ENCODE data around the gene MAN1A1. TPM values are rescaled to one million over a fixed set of nuclear protein-coding genes. Genes with fewer than 3 reads are reported as not detected.
"Not testable (repeated sequence)": the region's sequence is repeated elsewhere in the genome, so short reads cannot be mapped to it uniquely, and the experiment has no call there.

The MAN1A1 gene
- polyA plus RNA-seq, 1 donor: 23.8 TPM

GRCh38 chr6:119166024-119166784 lies 183.4 kb downstream of the MAN1A1 start:
- no peak for DNase-seq

GRCh38 chr6:119163006-119163405 lies 186.6 kb downstream of the MAN1A1 start:
- no peak for DNase-seq

- no peak for DNase-seq
These were observed 187.3 kb downstream of the MAN1A1 start for GRCh38 chr6:119162134-119162775.

GRCh38 chr6:119161438-119161837 lies 188.1 kb downstream of the MAN1A1 start:
- no peak for DNase-seq

DNA sequence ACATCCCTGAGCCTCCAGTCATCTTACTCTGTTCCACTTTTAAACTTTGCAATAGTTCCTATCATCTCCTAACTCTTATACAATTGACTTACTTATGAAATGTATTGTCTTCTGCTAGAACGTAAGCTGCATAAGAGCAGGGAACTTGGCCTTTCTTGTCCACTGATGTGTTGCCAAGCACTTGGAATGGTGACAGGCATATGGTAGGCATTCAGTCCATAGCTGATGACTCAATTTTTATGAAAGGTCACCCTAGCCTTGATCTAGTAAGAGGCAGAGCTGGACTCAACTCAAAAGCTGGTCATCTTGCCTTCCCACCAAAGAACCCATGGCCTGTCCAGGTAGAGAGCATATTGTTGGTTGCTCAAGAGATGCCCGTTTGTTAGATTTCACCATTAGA lies 188.7 kb downstream of the MAN1A1 start:
- DNase-seq: no peak

DNA sequence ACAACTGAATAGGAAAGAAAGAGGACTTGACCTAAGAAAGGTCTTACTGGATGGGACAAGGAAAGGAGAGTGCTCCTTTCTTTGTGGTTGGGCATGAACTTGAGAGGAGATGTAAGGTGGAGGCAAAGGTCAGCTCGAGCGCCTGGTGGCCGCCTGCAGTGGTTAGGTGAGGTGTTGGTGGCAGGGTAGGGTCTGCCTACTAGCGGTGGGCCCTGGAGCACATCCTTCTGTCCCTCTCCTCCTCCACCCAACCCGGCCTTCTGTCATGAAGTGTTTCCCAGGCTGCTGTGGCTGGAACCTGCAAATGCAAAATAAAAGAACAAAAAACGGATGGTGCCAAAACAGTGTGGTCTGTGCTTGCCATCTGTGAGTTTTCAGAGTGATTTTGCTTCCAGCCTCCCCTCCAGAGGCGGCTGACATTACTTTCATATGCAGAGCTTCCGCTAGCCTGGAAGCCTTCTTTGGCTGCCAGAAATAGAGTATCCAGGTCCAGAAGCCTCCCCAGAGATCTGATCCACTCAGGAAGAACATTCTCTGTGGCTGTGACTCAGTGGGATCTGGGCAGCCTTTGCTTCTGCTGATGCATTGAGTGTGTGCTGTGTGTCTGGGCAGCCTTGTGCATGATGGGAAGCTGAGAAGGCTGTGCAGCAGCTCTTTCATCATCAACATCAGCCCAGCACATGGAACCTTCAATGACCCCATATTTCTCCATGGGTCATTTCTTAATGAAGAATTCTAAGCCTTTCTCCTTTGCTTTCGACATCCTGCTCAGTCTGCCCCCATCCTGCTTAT lies 191.3 kb downstream of the MAN1A1 start:
- DNase-seq: no peak

- DNase-seq: no peak
These were observed 192.1 kb downstream of the MAN1A1 start for GRCh38 chr6:119157506-119157815.

DNA sequence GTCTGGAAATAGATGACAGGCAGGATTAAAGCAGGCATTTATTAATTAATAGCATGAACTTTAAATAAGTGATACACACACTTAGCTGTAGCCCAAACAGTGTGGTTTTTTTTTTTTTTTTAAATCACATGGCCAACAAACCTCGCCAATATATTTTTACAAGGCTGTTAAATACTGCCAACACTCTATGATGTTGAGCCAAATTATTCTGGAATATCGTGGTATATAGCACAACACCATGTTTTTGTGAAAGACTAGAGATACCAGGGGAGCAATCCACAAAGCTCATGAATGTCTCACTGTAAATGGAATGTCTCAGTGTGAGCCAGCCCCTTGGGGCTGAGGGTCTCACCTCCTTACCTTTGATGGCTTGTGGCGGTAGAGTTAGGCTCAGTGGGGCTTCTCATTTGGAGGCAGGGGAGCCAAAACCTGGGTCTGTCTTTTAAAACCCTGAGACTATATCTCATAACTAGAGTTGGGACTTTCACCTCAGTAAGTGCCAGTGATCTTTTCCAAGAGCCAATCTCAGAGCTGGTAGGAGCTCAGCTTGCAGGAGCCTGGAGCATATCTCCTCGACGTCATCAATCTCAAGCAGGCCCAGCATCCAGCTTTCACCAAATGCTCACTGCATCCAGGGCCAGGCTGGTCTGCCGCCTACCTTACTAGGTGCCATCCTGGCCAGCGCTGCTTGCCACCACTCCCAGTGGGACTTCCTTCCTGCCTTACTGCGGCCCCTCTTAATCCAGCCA lies 192.6 kb downstream of the MAN1A1 start:
- no peak for DNase-seq

DNA sequence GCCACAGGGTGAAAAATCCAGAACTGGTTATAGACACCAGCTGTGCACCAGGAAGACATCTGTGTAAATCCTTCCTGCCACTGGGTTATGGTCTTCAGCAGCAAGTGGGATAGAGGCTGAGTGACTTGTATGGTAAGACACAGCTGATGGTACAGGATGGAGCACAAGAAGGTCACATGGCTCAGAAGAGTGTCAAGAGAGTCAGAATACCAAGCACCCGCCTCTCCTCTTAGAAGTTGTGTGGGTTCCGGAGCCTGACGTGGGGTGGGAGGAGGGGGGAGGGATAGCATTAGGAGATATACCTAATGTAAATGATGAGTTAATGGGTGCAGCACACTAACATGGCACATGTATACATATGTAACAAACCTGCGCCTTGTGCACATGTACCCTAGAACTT lies 193.5 kb downstream of the MAN1A1 start:
- DNase-seq: not testable (repeated sequence)

DNA sequence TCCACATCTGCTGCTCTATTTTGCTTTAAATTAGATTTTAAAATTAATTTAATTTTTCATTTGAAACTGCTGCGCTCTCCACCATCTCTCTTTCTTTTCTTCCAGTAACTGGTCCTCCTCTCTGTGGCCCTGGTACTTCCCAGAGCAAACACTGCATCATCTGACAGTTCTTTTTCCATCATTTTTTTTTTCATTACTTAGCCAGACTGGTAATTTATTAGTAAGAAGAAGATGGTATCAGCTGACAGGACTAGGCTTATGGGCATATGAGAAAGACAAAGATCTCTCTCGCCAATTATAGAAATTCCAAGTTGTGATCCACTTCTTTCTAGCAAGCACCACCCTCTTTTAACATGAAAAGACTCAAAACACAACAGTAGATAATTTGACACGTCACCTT lies 197.4 kb downstream of the MAN1A1 start:
- DNase-seq: no peak

DNA sequence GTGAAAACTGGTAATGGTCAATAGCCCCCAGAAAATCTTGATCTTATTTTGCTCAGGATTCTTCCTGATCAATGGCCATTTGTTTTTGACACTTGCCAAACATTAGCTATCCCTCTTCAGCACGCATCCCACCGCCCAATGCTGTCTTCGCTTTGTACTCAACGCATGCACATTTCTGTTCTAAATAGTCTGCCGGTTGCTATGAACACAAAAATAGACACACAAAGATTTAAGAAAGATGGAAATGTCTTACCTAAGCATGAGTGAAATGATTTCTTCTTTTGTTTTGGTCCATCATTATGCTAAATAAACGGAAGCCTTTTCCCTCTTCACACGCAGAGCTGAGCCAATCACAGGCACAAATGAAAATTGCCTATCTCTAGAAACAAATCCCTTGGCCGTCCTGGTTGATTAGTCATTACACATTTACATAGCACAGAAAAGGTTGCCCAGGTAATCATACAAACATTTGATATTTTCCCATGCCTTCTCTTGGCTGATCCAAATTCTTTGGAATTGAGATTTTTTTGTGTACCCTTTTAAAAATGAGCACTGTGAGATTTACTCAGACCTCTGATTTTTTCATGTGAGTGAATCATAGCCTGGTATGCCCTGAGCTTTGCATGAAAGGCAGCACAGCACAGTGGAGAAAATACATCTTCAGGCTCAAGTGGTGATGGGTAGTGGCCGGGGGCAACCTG lies 200.6 kb downstream of the MAN1A1 start:
- DNase-seq: no peak

GRCh38 chr6:119148098-119148824 lies 201.3 kb downstream of the MAN1A1 start:
- DNase-seq: peak; percentile 81

DNA sequence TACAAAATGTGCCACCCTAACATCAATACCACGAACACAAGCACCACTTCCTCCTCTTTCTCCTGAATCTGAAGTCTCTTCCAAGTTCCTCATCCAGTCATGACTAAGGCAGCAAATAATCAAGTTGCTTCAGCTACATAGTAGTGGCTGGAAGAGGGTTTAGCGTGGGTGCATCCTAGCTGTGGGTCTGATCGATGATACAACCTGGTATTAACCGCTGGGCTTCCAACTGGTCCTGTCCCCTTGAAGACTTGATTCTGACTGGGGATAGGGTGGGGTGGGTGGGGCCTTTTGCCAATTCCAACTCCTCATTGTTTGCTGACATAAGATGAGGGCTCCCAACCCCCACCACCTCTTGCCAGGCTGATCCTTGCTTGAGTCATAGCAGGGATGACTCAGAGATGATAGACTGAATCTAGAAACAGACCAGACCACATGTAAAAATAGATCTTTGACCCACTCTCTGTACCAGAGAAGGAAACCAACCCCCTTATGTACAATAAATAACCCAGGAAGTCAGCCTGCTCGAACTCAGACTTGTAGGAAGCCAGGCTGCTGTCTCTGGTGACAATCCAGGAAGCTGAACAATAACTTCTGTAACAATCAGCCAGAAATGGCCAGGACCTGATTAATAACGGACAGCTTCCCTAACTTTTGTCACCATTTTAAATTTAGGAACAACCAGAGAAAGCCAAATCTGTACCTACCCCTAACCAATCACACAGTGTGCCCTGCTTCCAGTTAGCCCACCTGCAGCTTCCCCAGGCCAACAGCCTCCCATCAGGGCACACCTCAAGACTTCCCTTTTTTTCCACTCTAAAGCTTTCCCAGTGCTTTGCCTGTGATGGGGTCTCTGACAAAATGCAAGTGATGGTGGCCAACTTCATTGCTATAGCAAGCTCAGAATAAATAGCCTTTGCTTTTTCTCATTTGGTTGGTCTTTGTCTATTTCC lies 202.2 kb downstream of the MAN1A1 start:
- DNase-seq: no peak

- DNase-seq: no peak
These were observed 204.4 kb downstream of the MAN1A1 start for GRCh38 chr6:119145111-119145510.

DNA sequence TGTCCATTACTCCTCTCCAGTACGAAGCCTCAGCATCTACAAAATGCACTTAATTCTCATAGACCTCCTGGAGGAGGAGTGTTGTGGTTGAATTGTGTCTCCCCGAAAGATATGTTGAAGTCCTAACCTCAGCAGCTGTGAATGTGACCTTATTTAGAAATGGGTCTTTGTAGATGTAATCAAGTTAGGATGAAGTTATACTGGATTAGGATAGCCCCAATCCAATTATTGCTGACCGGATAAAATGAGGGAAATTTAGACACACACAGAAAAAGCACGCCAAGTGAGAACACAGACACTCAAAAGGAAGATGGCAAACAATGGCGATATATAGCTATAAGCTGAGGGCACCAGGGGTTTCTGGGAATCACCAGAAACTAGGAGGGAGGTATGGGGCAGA lies 206.9 kb downstream of the MAN1A1 start:
- DNase-seq: no peak

GRCh38 chr6:119142041-119142440 lies 207.5 kb downstream of the MAN1A1 start:
- no peak for DNase-seq

- no peak for DNase-seq
These were observed 209.1 kb downstream of the MAN1A1 start for GRCh38 chr6:119140196-119141140.

DNA sequence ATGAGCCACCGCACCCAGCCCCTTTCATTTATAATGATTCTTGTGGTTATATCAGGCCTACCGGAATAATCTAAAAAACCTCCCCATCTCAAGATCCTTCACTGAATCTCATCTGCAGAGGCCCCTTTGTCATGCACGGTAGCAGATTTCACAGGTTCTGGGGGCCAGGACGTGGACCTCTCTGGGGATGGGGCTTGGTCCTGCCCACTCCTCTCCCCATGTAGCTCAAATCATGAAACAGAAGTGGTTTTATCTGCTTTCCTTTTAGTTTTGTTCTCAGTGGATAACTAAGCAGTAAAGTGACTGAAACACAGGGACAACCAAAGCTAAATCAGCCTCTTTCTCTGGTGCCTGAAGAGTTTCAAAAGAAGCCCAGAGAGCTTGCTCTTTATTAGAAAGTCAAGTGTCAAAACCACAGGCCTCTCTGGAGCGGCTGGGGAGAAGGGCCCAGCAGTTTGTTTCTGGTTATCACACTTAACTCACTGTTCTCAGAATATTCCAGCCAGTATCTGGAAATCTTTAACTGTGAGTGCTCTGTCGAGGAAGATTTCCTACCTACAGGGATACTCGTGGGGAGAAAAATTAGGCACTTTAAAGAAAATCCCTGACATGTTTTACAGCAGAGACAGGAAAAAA lies 210.5 kb downstream of the MAN1A1 start:
- no peak for DNase-seq

All from hindlimb muscle (tissue), 1 donor.